OCI-LY3 (cell line): ENCODE results near the gene EIF4G1.

ENCODE experiments used
- CTCF ChIP-seq: fragments of 200-600, 300-600 bp; sonication (generic); IDR thresholded peaks from 2 replicates; pipeline ENCODE4 v1.5.1; 2014; ENCODE audit warnings: antibody characterized with exemption, low read length, low read depth
- EZH2phosphoT487 ChIP-seq: fragments of 200-600 bp; shearing (Covaris generic); IDR thresholded peaks from 2 replicates; pipeline ENCODE4 v1.6.1; 2018; ENCODE audit warnings: antibody characterized with exemption, mixed run types, low read depth

GRCh38 chr3:184360929-184361531, 46.6 kb downstream of the EIF4G1 start:
- TF ChIP-seq CTCF (no peak), EZH2phosphoT487 (no peak)
